ENCODE measurements around the gene AUNIP.

Gene AUNIP

GRCh38 chr1:25874635-25875153, 15.4 kb upstream of the AUNIP start:
- Histone ChIP-seq H3K9ac (ENCODE audit: low read length in 2 of 2) (peak overlapping the region; percentile 80 to 81), H3K36me3 (ENCODE audit: control insufficient read depth in 2 of 2, insufficient read depth in 2 of 2, low read length in 2 of 2) (peaks cover 0 to 3% of the 10 kb centered on the region in 2 donors), H3K27me3 (ENCODE audit: control insufficient read depth in 1 of 2, insufficient read depth in 2 of 2, low read length in 2 of 2) (no peaks in the 10 kb centered on the region), H3K4me1 (ENCODE audit: control insufficient read depth, insufficient read depth, low read length) (peaks cover 32% of the 10 kb centered on the region), H3K9me3 (ENCODE audit: control insufficient read depth in 2 of 2, low read length in 2 of 2) (no peaks in the 10 kb centered on the region), H3K4me3 (ENCODE audit: low read length in 2 of 2) (peak overlapping the region; percentile 64 to 77), H3K27ac (ENCODE audit: low read length) (peak overlapping the region; percentile 53)

DNA sequence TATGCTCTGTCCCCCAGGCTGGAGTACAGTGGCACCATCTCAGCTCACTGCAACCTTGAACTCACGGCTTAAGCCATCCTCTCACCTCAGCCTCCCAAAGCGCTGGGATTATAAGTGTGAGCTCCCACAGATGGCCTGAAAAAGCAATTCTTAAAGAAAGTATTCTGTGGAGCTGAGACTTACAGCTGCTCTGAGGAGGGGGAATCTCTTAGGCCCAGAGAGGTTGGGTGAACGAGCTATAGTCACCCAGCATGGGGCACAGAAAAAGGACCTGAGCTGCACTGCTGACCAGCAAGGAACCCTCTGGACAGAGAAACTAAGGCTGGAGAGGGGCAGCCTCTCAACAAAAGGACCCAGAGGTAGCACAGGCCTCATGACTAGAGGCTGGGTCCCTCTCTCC, 15.0 kb upstream of the AUNIP start:
- Histone ChIP-seq H3K36me3 (ENCODE audit: control insufficient read depth in 2 of 2, insufficient read depth in 2 of 2, low read length in 2 of 2) (peaks cover 0 to 4% of the 10 kb centered on the region in 2 donors), H3K9me3 (ENCODE audit: control insufficient read depth in 2 of 2, low read length in 2 of 2) (no peaks in the 10 kb centered on the region), H3K27me3 (ENCODE audit: control insufficient read depth in 1 of 2, insufficient read depth in 2 of 2, low read length in 2 of 2) (no peaks in the 10 kb centered on the region), H3K9ac (ENCODE audit: low read length in 2 of 2) (peak overlapping the region; percentile 80 to 81), H3K4me1 (ENCODE audit: control insufficient read depth, insufficient read depth, low read length) (peaks cover 32% of the 10 kb centered on the region), H3K27ac (ENCODE audit: low read length) (peak overlapping the region; percentile 53), H3K4me3 (ENCODE audit: low read length in 2 of 2) (peak overlapping the region; percentile 64 to 77)

- Histone ChIP-seq H3K9ac (ENCODE audit: low read length in 2 of 2) (no peak overlapping the region), H3K27ac (ENCODE audit: low read length) (no peak overlapping the region), H3K4me3 (ENCODE audit: low read length in 2 of 2) (no peak overlapping the region), H3K36me3 (ENCODE audit: control insufficient read depth in 2 of 2, insufficient read depth in 2 of 2, low read length in 2 of 2) (peaks cover 0 to 4% of the 10 kb centered on the region in 2 donors), H3K4me1 (ENCODE audit: control insufficient read depth, insufficient read depth, low read length) (peaks cover 32% of the 10 kb centered on the region), H3K27me3 (ENCODE audit: control insufficient read depth in 1 of 2, insufficient read depth in 2 of 2, low read length in 2 of 2) (no peaks in the 10 kb centered on the region), H3K9me3 (ENCODE audit: control insufficient read depth in 2 of 2, low read length in 2 of 2) (no peaks in the 10 kb centered on the region)
Measured at GRCh38 chr1:25873120-25873519, 13.9 kb upstream of the AUNIP start.

DNA sequence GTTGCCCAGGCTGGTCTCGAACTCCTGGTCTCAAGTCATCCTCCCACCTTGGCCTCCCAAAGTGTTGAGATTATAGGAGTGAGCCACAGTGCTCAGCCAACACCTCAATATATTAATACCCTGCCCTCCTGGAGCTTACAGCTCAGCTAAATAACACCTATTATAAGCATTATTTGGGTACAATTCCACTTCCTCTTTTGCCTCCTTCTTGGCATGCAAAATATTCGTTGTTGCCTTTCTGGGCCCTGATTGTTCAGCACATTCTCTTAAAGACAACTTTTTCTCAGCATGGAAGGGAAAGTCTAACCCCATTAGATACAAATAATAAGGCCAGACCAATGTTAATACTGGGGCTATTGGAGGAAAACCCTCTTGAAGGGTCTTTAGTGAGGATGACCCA, 13.5 kb upstream of the AUNIP start:
- Histone ChIP-seq H3K9me3 (ENCODE audit: control insufficient read depth in 2 of 2, low read length in 2 of 2) (no peaks in the 10 kb centered on the region), H3K4me3 (ENCODE audit: low read length in 2 of 2) (no peak overlapping the region), H3K4me1 (ENCODE audit: control insufficient read depth, insufficient read depth, low read length) (peaks cover 32% of the 10 kb centered on the region), H3K27me3 (ENCODE audit: control insufficient read depth in 1 of 2, insufficient read depth in 2 of 2, low read length in 2 of 2) (no peaks in the 10 kb centered on the region), H3K9ac (ENCODE audit: low read length in 2 of 2) (no peak overlapping the region), H3K27ac (ENCODE audit: low read length) (no peak overlapping the region), H3K36me3 (ENCODE audit: control insufficient read depth in 2 of 2, insufficient read depth in 2 of 2, low read length in 2 of 2) (peaks cover 0 to 4% of the 10 kb centered on the region in 2 donors)

GRCh38 chr1:25871704-25872494, 12.6 kb upstream of the AUNIP start:
- Histone ChIP-seq H3K4me1 (ENCODE audit: control insufficient read depth, insufficient read depth, low read length) (peaks cover 32% of the 10 kb centered on the region), H3K9ac (ENCODE audit: low read length in 2 of 2) (peak overlapping the region in 1 of 2 donors; percentile 13), H3K27me3 (ENCODE audit: control insufficient read depth in 1 of 2, insufficient read depth in 2 of 2, low read length in 2 of 2) (no peaks in the 10 kb centered on the region), H3K4me3 (ENCODE audit: low read length in 2 of 2) (peak overlapping the region in 1 of 2 donors; percentile 3), H3K9me3 (ENCODE audit: control insufficient read depth in 2 of 2, low read length in 2 of 2) (no peaks in the 10 kb centered on the region), H3K36me3 (ENCODE audit: control insufficient read depth in 2 of 2, insufficient read depth in 2 of 2, low read length in 2 of 2) (peaks cover 0 to 4% of the 10 kb centered on the region in 2 donors), H3K27ac (ENCODE audit: low read length) (no peak overlapping the region)

GRCh38 chr1:25871086-25871703, 11.9 kb upstream of the AUNIP start:
- H3K36me3 ChIP-seq (ENCODE audit: control insufficient read depth in 2 of 2, insufficient read depth in 2 of 2, low read length in 2 of 2) = peaks cover 0 to 4% of the 10 kb centered on the region in 2 donors
- peak overlapping the region in 1 of 2 donors; percentile 3 for H3K4me3 ChIP-seq (ENCODE audit: low read length in 2 of 2)
- no peaks in the 10 kb centered on the region for H3K27me3 ChIP-seq (ENCODE audit: control insufficient read depth in 1 of 2, insufficient read depth in 2 of 2, low read length in 2 of 2)
- no peaks in the 10 kb centered on the region for H3K9me3 ChIP-seq (ENCODE audit: control insufficient read depth in 2 of 2, low read length in 2 of 2)
- H3K9ac ChIP-seq (ENCODE audit: low read length in 2 of 2) = no peak overlapping the region
- H3K27ac ChIP-seq (ENCODE audit: low read length) = no peak overlapping the region
- peaks cover 31% of the 10 kb centered on the region for H3K4me1 ChIP-seq (ENCODE audit: control insufficient read depth, insufficient read depth, low read length)

- Histone ChIP-seq H3K36me3 (ENCODE audit: control insufficient read depth in 2 of 2, insufficient read depth in 2 of 2, low read length in 2 of 2) (peaks cover 0 to 4% of the 10 kb centered on the region in 2 donors), H3K9ac (ENCODE audit: low read length in 2 of 2) (no peak overlapping the region), H3K9me3 (ENCODE audit: control insufficient read depth in 2 of 2, low read length in 2 of 2) (no peaks in the 10 kb centered on the region), H3K27me3 (ENCODE audit: control insufficient read depth in 1 of 2, insufficient read depth in 2 of 2, low read length in 2 of 2) (no peaks in the 10 kb centered on the region), H3K4me1 (ENCODE audit: control insufficient read depth, insufficient read depth, low read length) (peaks cover 27% of the 10 kb centered on the region), H3K4me3 (ENCODE audit: low read length in 2 of 2) (no peak overlapping the region), H3K27ac (ENCODE audit: low read length) (no peak overlapping the region)
Measured at GRCh38 chr1:25870614-25871013, 11.4 kb upstream of the AUNIP start.

DNA sequence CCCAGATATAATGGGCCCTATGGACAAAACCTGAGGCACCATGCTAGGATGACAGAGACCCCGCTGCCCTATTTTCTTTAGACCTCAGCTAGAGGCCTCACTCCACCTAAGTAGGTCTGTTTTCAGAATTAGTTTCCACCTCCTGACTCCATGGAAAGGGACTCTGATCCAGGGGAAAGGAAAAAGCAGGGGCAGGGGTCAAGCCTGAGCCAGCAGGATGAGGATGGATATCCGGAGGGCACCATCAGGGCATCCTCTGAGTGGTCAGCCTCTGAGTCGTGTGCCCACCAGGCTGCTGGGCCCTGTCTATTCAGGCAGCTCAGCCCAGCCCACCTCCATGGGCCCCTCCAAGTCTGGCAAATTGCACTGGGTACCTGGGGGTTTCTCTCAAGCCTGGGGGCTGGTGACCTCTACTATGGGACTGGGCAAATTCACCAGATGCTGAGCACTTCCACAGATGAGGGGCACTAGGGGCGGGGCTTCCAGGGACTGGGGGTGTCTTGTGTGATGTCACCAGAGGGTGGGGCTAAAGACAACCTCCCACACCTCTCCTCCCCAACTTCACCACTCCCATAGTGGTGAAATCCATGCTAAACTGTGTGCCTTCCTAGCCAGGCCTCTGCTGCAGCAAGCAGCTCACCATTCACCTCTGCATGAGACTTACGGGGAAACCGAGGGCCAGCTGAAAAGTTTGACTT, 10.8 kb upstream of the AUNIP start:
- Histone ChIP-seq H3K9me3 (ENCODE audit: control insufficient read depth in 2 of 2, low read length in 2 of 2) (no peaks in the 10 kb centered on the region), H3K4me3 (ENCODE audit: low read length in 2 of 2) (no peak overlapping the region), H3K9ac (ENCODE audit: low read length in 2 of 2) (no peak overlapping the region), H3K4me1 (ENCODE audit: control insufficient read depth, insufficient read depth, low read length) (peaks cover 26% of the 10 kb centered on the region), H3K36me3 (ENCODE audit: control insufficient read depth in 2 of 2, insufficient read depth in 2 of 2, low read length in 2 of 2) (peaks cover 0 to 4% of the 10 kb centered on the region in 2 donors), H3K27me3 (ENCODE audit: control insufficient read depth in 1 of 2, insufficient read depth in 2 of 2, low read length in 2 of 2) (no peaks in the 10 kb centered on the region), H3K27ac (ENCODE audit: low read length) (no peak overlapping the region)

DNA sequence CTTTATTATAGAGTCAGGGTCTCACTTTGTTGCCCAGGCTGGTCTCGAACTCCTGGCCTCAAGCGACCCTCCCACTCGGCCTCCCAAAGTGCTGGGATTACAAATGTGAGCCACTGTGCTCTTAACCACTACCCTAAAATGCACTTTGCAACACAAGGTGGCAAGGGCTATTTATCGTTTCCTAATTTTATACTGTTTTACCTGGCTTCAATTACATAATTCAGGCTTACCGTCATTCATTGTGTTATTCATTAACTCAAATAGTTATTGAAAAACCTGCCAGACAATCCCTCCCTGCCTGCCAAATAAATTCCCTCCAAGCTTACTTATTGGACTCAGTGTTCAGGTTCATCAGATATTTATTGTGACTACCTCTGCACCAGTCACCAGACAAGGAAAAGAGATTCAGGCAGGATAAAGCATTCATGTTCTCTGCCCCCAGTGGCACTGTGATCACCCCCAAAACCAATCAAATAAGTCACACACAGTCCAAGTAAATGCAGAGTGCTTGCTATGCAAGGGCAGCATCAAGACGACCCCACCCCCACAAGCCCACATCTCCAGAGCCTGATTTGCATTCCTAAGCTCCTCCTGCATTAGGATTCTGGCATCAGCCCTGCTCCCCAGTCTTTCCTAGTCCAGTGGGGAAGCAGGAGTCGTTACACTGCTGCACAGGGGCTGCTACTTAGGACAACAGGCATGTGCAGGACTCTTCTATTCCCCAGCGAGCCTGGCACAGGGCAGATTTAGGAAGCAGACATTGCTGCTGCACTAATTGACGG, 8.1 kb upstream of the AUNIP start:
- Histone ChIP-seq H3K36me3 (ENCODE audit: control insufficient read depth in 2 of 2, insufficient read depth in 2 of 2, low read length in 2 of 2) (peaks cover 0 to 7% of the 10 kb centered on the region in 2 donors), H3K9me3 (ENCODE audit: control insufficient read depth in 2 of 2, low read length in 2 of 2) (no peaks in the 10 kb centered on the region), H3K9ac (ENCODE audit: low read length in 2 of 2) (no peak overlapping the region), H3K4me1 (ENCODE audit: control insufficient read depth, insufficient read depth, low read length) (peaks cover 13% of the 10 kb centered on the region), H3K27me3 (ENCODE audit: control insufficient read depth in 1 of 2, insufficient read depth in 2 of 2, low read length in 2 of 2) (no peaks in the 10 kb centered on the region), H3K27ac (ENCODE audit: low read length) (no peak overlapping the region), H3K4me3 (ENCODE audit: low read length in 2 of 2) (no peak overlapping the region)

DNA sequence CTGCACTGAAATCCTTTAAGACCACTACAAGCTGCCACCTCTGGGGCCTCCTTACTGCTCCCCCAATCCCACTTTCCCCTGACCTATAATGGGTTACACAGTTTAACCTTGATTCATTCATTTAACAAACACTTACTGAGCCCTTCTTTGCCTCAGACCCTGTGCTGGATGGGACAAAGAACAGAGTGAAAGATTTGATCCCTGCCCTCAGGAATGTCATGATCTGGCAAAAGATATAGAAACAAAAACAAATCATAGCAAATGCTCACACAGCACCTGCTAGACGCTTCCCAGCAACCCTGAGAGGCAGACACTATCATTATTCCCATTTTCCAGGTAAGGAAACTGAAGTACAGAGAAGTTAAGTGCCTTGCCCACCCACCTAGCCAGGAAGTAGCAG, 7.0 kb upstream of the AUNIP start:
- Histone ChIP-seq H3K9ac (ENCODE audit: low read length in 2 of 2) (no peak overlapping the region), H3K27me3 (ENCODE audit: control insufficient read depth in 1 of 2, insufficient read depth in 2 of 2, low read length in 2 of 2) (no peaks in the 10 kb centered on the region), H3K36me3 (ENCODE audit: control insufficient read depth in 2 of 2, insufficient read depth in 2 of 2, low read length in 2 of 2) (peaks cover 0 to 10% of the 10 kb centered on the region in 2 donors), H3K4me1 (ENCODE audit: control insufficient read depth, insufficient read depth, low read length) (peaks cover 4% of the 10 kb centered on the region), H3K4me3 (ENCODE audit: low read length in 2 of 2) (no peak overlapping the region), H3K9me3 (ENCODE audit: control insufficient read depth in 2 of 2, low read length in 2 of 2) (no peaks in the 10 kb centered on the region), H3K27ac (ENCODE audit: low read length) (no peak overlapping the region)

Data from stomach smooth muscle (tissue), 2 donors.